OCI-LY3 (cell line): Measurements from ENCODE around the gene BATF.

Source experiments
- H2AFZ ChIP-seq: fragments of 200-600, 300-600 bp; shearing (Covaris generic); 2 replicates; pipeline ENCODE4 v1.6.0; 2014; ENCODE audit warnings: antibody characterized with exemption, low read depth, low read length
- H3K27ac ChIP-seq: fragments of 200-600, 300-600 bp; sonication (generic); 2 replicates; pipeline ENCODE4 v1.5.1; 2014; ENCODE audit warnings: mild to moderate bottlenecking, low read length, moderate library complexity, mixed read lengths
- H3K27me3 ChIP-seq: fragments of 200-600, 300-600 bp; sonication (generic); 2 replicates; pipeline ENCODE4 v1.6.1; 2014; ENCODE audit warnings: low read depth, low read length, mixed read lengths
- H3K36me3 ChIP-seq: fragments of 200-600, 300-600 bp; sonication (generic); replicated peaks from 2 replicates; pipeline ENCODE3; 2014; ENCODE audit warnings: low read depth, low read length, mixed read lengths
- H3K4me1 ChIP-seq: fragments of 300-600, 200-600 bp; sonication (generic); 2 replicates; pipeline ENCODE4 v1.6.1; 2014; ENCODE audit warnings: low read length, mixed read lengths
- H3K4me2 ChIP-seq: fragments of 200-600, 300-600 bp; sonication (generic); 2 replicates; pipeline ENCODE4 v1.6.1; 2014; ENCODE audit warnings: low read length, mixed read lengths
- H3K4me3 ChIP-seq: fragments of 300-600, 200-600 bp; sonication (generic); 2 replicates; pipeline ENCODE4 v1.5.1; 2014; ENCODE audit warnings: antibody characterized with exemption, mild to moderate bottlenecking, low read length, moderate library complexity
- H3K79me2 ChIP-seq: fragments of 300-600, 200-600 bp; shearing (Covaris generic); 2 replicates; pipeline ENCODE4 v1.6.1; 2014; ENCODE audit warnings: mild to moderate bottlenecking, low read length, mixed read lengths
- H3K9ac ChIP-seq: fragments of 300-600, 200-600 bp; shearing (Covaris generic); 2 replicates; pipeline ENCODE4 v1.6.0; 2014; ENCODE audit warnings: mild to moderate bottlenecking, low read length, moderate library complexity
- H3K9me3 ChIP-seq: fragments of 200-600, 300-600 bp; shearing (Covaris generic); 2 replicates; pipeline ENCODE4 v1.6.1; 2014; ENCODE audit warnings: low read length, mixed read lengths; ENCODE audit not compliant: insufficient read depth
- H4K20me1 ChIP-seq: fragments of 200-600, 300-600 bp; sonication (generic); 2 replicates; pipeline ENCODE4 v1.6.1; 2016; ENCODE audit warnings: low read length, mixed read lengths; ENCODE audit not compliant: insufficient read depth
- EZH2phosphoT487 ChIP-seq: fragments of 200-600 bp; shearing (Covaris generic); IDR thresholded peaks from 2 replicates; pipeline ENCODE4 v1.6.1; 2018; ENCODE audit warnings: antibody characterized with exemption, mixed run types, low read depth
- TF ChIP-seq, protein P1 (sequence below): fragments of 200-600, 300-600 bp; sonication (generic); IDR thresholded peaks from 2 replicates; pipeline ENCODE4 v1.5.1; 2014; ENCODE audit warnings: antibody characterized with exemption, low read length, low read depth

The BATF gene

DNA sequence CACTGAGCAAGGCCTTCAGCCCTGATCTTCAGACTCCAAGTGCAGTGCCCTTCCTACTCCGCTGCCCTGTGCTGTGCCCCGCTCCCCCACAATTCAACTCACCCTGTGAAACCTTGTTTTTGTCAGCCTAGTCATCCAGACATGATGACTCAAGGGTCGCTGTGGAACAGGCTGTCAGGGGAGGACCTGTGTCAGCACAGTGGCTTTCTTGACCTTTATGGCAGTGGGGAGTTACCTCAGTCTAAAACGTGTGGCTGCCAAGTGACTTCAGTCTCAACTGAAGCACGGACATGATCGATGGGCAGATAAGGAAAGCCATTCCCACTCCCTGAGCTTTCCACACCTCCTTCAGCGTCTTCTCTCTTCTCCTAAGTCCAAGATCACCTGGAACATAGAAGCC is 39.8 kb downstream of the BATF start:
- no peak overlapping the region for H3K9ac ChIP-seq
- no peak overlapping the region for H3K4me3 ChIP-seq
- no peaks in the 10 kb centered on the region for H3K9me3 ChIP-seq
- H3K27me3 ChIP-seq: no peaks in the 10 kb centered on the region
- H3K36me3 ChIP-seq: peaks cover 14% of the 10 kb centered on the region
- no peak overlapping the region for H3K27ac ChIP-seq
- no peak overlapping the region for H2AFZ ChIP-seq
- H4K20me1 ChIP-seq: no peaks in the 10 kb centered on the region
- H3K79me2 ChIP-seq: peaks cover 18% of the 10 kb centered on the region; the same call in 1 of the 2 replicates
- H3K4me2 ChIP-seq: no peak overlapping the region
- peaks cover 39% of the 10 kb centered on the region for H3K4me1 ChIP-seq
- TF ChIP-seq, protein P1, sequence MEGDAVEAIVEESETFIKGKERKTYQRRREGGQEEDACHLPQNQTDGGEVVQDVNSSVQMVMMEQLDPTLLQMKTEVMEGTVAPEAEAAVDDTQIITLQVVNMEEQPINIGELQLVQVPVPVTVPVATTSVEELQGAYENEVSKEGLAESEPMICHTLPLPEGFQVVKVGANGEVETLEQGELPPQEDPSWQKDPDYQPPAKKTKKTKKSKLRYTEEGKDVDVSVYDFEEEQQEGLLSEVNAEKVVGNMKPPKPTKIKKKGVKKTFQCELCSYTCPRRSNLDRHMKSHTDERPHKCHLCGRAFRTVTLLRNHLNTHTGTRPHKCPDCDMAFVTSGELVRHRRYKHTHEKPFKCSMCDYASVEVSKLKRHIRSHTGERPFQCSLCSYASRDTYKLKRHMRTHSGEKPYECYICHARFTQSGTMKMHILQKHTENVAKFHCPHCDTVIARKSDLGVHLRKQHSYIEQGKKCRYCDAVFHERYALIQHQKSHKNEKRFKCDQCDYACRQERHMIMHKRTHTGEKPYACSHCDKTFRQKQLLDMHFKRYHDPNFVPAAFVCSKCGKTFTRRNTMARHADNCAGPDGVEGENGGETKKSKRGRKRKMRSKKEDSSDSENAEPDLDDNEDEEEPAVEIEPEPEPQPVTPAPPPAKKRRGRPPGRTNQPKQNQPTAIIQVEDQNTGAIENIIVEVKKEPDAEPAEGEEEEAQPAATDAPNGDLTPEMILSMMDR: no peak

DNA sequence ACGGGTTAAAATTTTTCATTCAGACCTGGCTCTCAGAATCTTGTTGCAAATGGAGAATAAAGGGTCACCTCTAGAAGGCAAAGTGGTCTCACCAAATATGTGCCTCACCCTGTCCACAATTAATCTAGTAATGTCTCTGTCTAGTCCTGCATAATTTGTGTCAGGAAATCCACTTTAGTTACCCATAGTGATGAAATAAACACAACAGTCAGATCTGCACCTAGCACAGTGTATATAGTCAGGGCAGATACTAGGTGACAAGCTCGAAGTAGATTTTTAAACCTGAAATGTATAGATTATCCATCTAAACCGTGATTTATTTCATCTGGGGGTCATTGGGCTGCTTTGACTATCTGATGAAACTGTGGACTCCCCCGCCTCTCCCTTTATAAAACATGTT is 40.2 kb downstream of the BATF start:
- no peak overlapping the region for H3K4me3 ChIP-seq
- no peaks in the 10 kb centered on the region for H4K20me1 ChIP-seq
- no peak overlapping the region for H3K27ac ChIP-seq
- peaks cover 39% of the 10 kb centered on the region for H3K4me1 ChIP-seq
- H2AFZ ChIP-seq: no peak overlapping the region
- TF ChIP-seq EZH2phosphoT487: no peak
- TF ChIP-seq, protein P1: no peak
- no peaks in the 10 kb centered on the region for H3K27me3 ChIP-seq
- peaks cover 10% of the 10 kb centered on the region for H3K36me3 ChIP-seq
- H3K79me2 ChIP-seq: peaks cover 18% of the 10 kb centered on the region; the same call in 1 of the 2 replicates
- H3K9me3 ChIP-seq: no peaks in the 10 kb centered on the region
- no peak overlapping the region for H3K9ac ChIP-seq
- no peak overlapping the region for H3K4me2 ChIP-seq

DNA sequence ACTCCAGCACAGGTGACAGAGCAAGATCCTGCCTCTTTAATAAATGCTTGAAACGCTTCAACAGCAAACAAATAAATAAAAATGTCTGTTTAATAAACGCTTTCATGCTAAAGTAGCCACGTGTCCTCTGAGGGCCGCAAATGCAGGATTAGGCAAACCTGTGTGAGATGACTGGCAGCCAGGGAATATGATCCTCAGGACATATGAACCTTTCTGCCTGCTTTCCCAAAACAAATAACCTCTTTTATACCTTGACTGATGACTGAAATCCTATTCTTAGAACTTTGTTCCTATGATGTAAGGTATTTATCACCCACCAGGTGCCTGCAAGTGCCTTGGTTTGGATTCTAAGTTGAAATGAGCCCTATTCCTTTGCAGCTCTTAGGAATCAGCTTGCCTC is 41.7 kb downstream of the BATF start:
- Histone ChIP-seq H3K9me3 (no peaks in the 10 kb centered on the region), H3K36me3 (peaks cover 2% of the 10 kb centered on the region), H2AFZ (no peak overlapping the region), H3K27me3 (no peaks in the 10 kb centered on the region), H3K4me2 (no peak overlapping the region), H4K20me1 (no peaks in the 10 kb centered on the region), H3K4me1 (peaks cover 38% of the 10 kb centered on the region), H3K79me2 (peaks cover 13% of the 10 kb centered on the region; the same call in 1 of the 2 replicates), H3K27ac (no peak overlapping the region), H3K4me3 (no peak overlapping the region), H3K9ac (no peak overlapping the region)
- TF ChIP-seq EZH2phosphoT487: no peak
- TF ChIP-seq, protein P1: no peak

DNA sequence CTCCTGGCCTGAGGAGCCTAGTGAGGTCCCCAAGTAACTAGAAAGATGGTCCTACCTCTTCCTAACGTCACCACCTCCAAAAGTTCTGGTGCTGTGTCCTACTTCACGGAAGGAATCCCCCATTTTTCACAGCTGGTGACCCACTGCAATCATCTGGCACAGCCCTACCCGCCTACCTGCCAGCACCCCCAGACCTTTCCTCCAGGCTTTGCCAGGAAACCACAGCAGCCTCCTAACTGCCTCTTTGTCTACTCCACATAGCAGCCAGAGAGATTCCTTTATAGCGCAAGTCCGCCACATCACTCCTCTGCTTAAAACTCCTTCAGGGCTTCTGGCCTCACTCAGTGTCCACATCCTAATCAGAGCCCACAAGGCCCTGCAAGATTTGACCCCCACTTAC is 42.8 kb downstream of the BATF start:
- H3K27me3 ChIP-seq: no peaks in the 10 kb centered on the region
- no peak overlapping the region for H3K4me3 ChIP-seq
- H3K79me2 ChIP-seq: peaks cover 6% of the 10 kb centered on the region; the same call in 1 of the 2 replicates
- H4K20me1 ChIP-seq: no peaks in the 10 kb centered on the region
- TF ChIP-seq, protein P1: no peak
- TF ChIP-seq EZH2phosphoT487: no peak
- peaks cover 6% of the 10 kb centered on the region for H3K36me3 ChIP-seq
- H3K9ac ChIP-seq: no peak overlapping the region
- peaks cover 37% of the 10 kb centered on the region for H3K4me1 ChIP-seq
- H2AFZ ChIP-seq: no peak overlapping the region
- no peaks in the 10 kb centered on the region for H3K9me3 ChIP-seq
- H3K4me2 ChIP-seq: no peak overlapping the region
- H3K27ac ChIP-seq: no peak overlapping the region
